Cardiac fibroblast (primary cell): ENCODE measurements around the gene CDKN2A.

ENCODE experiments used
- DNase-seq, 2 donors: peaks; one replicate each; pipeline versions ENCODE4 v3.0.0 to v3.0.0-alpha.2; 2010; ENCODE audit warnings: low read depth in 2 of 2
- H3K4me3 ChIP-seq, 2 donors: replicated peaks in 1 of 2; 1 replicate in 1 of 2; 2 replicates in 1 of 2; pipeline ENCODE4 v1.5.1; 2011; ENCODE audit warnings: low read depth in 2 of 2, low read length in 2 of 2, mild to moderate bottlenecking in 2 of 2, moderate library complexity in 1 of 2
- TF ChIP-seq, protein P1 (sequence below): IDR thresholded peaks from one replicate; pipeline ENCODE4 v1.5.1; 2011; ENCODE audit warnings: low read depth, mild to moderate bottlenecking, low read length, inconsistent platforms

The CDKN2A gene

GRCh38 chr9:21927752-21928151 lies 66.4 kb downstream of the CDKN2A start:
- TF ChIP-seq, protein P1, sequence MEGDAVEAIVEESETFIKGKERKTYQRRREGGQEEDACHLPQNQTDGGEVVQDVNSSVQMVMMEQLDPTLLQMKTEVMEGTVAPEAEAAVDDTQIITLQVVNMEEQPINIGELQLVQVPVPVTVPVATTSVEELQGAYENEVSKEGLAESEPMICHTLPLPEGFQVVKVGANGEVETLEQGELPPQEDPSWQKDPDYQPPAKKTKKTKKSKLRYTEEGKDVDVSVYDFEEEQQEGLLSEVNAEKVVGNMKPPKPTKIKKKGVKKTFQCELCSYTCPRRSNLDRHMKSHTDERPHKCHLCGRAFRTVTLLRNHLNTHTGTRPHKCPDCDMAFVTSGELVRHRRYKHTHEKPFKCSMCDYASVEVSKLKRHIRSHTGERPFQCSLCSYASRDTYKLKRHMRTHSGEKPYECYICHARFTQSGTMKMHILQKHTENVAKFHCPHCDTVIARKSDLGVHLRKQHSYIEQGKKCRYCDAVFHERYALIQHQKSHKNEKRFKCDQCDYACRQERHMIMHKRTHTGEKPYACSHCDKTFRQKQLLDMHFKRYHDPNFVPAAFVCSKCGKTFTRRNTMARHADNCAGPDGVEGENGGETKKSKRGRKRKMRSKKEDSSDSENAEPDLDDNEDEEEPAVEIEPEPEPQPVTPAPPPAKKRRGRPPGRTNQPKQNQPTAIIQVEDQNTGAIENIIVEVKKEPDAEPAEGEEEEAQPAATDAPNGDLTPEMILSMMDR = no peak
- no peak for DNase-seq
- no peak overlapping the region for H3K4me3 ChIP-seq

DNA sequence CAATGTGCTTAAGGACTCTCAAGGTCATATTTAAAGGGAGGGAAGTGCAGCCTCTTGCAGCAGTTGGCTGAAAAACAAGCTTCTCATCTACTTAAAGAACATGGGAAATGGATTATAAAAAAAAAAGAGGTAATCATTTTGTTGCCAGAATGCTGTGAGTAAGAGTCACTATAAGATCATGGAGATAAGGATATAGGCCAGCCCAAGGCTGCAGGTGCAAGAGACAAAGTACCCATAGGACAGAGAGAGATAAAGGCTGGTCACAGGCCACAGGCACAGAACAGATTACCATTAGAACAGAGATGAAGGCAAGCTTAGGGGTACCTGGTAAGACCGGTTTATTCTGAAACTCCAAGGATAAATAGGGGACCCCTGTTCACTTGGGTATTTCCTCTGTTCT lies 70.5 kb downstream of the CDKN2A start:
- H3K4me3 ChIP-seq = no peak overlapping the region
- TF ChIP-seq, protein P1 = no peak
- DNase-seq = no peak

DNA sequence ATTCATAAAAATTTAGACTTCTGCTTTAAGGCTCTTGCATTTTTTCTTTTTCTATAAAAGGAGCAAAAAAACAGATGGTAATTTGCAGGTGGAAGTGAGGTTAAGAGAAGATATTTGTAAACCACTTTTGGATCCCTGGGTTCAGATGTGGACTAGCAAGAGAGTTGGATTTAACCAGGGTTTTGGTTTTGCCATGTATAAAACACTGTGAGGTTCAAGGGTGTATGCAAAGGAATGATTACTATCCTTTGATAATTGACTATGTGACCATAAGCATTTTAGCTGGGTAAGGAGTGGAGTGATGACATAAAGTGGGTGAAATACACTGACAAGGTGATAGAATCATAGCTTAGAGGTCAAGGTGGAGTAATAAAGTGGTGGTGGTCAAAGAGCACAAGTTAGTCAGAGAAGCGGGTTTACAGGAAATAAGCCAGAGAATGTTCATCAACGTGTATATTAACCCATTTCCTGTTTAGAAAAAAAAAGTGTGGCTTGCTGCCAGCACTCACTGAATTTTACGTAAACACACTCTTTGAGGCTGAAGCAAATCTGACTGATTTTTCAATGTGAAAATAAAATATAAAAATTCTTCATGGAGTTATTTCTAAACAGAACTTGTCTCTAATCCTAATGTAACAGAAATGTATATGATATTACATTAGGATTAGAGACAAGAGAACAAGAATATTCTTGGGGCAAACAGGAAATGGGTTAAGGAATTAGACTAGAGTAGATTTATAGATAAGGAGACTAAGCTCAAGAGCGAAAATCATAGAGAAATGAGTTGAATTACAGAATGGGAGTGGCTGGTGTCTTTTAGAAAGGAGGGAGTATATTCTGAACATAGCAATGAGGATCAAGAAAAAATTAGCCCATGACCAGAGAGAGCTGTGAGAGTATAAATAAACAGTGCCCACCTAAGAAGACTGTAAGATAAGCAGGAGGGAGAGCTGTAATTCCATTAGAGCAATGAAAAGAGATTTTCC lies 74.5 kb downstream of the CDKN2A start:
- peak; percentile 82 for DNase-seq
- TF ChIP-seq, protein P1 = no peak
- H3K4me3 ChIP-seq = no peak overlapping the region
